ENCODE results near the gene MPPE1.
"Not testable (repeated sequence)": the region's sequence is repeated elsewhere in the genome, so short reads cannot be mapped to it uniquely, and the experiment has no call there.

Gene MPPE1

GRCh38 chr18:11857177-11857887 is 50.8 kb downstream of the MPPE1 start:
- DNase-seq (ENCODE audit: low spot score), result peak; percentile 93

DNA sequence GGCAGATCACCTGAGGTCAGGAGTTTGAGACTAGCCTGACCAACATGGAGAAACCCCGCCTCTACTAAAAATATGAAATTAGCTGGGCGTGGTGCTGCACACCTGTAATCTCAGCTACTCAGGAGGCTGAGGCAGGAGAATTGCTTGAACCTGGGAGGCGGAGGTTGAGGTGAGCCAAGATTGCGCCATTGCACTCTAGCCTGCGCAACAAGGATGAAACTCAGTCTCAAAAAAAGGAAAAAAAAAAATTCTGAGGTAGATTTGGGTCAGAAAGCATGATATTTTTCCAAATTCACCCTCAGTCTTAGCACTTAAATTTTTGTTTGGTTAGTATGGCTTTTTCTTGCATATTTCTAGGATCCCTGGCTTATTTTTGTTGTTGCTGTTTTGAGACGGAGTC is 53.6 kb downstream of the MPPE1 start:
- not testable (repeated sequence) for DNase-seq (ENCODE audit: low spot score)

GRCh38 chr18:11851806-11852337 is 56.2 kb downstream of the MPPE1 start:
- peak; percentile 36 for DNase-seq (ENCODE audit: low spot score)

GRCh38 chr18:11851146-11851805 is 56.8 kb downstream of the MPPE1 start, which contains the start of gene CHMP1B:
CHMP1B (plus strand) TSS chr18:11851413; CDS start chr18:11851512, 99 bp downstream.
- peak; percentile 96 for DNase-seq (ENCODE audit: low spot score)

- DNase-seq (ENCODE audit: low spot score), result no peak
Measured at GRCh38 chr18:11850821-11851145, 57.3 kb downstream of the MPPE1 start.

GRCh38 chr18:11849841-11850634 is 58.1 kb downstream of the MPPE1 start:
- DNase-seq (ENCODE audit: low spot score), result peak; percentile 85

DNA sequence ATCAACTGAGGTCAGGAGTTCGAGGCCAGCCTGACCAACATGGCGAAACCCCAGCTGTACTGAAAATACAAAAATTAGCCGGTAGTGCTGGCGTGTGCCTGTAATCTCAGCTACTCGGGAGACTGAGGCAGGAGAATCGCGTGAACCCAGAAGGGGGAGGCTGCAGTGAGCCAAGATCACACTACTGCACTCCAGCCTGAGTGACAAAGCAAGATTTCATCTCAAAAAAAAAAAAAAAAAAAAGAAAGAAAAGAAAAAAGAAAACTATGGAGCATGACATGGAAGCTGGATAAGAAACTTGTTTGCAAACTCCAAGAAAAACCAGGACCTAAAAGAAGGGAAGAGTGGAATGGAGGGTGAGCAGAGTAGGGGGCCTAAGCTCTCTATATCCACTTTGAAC is 58.8 kb downstream of the MPPE1 start:
- no peak for DNase-seq (ENCODE audit: low spot score)

DNA sequence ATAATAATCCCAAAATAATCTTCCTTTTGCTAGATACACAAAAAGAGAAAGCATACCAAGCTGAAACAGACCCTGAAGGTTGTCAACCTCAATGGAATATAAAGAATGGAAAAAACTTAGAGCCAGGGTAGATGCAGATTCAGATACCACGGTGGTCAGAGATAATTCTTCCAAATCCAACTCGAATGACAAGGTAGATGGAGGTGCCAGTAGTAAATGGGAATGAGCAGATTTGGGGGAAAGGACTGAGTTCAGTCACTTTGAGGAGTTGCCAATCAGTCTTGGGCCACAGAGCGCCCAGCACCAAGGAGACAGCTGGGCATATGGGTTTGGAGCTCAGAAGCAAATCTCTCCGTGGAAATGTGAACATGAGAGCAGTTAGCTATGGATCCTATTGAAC is 60.3 kb downstream of the MPPE1 start:
- no peak for DNase-seq (ENCODE audit: low spot score)

DNA sequence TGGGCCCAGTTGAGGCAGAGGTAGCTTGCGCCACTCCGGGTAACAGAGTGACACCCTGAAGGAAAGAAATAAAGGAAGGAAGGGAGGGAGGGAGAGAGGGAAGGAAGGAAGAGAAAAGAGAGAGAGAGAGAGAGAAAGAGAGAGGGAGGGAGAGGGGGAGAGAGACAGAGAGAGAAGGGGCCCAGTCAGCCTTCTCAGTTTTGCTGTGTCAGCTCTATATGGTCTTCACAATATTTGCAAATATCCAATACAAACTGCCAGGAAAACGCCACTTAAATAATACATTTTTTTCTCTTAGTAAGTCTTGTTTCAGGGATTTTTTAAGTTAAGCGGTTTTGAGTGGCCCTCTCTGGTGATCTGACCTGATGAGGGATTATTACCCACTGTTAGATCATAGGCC is 62.5 kb downstream of the MPPE1 start:
- DNase-seq (ENCODE audit: low spot score), result no peak

GRCh38 chr18:11844436-11844835 is 63.7 kb downstream of the MPPE1 start:
- no peak for DNase-seq (ENCODE audit: low spot score)

DNA sequence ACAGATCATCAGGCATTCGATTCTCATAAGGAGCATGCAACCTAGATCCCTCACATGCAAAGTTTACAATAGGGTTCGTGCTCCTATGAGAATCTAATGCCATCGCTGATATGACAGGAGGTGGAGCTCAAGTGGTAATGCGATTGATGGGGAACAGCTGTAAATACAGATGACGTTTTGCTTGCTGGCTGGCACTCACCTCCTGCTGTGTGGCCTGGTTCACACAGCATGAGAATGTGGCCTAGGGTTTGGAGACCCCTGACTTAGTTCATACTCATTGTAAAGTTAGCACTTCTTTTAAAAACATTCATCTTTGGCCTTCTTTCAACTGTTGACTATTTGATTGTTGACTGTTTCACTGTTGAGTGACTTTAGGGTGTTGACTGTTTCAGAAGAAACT is 65.6 kb downstream of the MPPE1 start:
- DNase-seq (ENCODE audit: low spot score), result no peak

GRCh38 chr18:11840493-11840892 is 67.6 kb downstream of the MPPE1 start:
- DNase-seq (ENCODE audit: low spot score), result no peak

- DNase-seq (ENCODE audit: low spot score), result no peak
Measured at GRCh38 chr18:11839556-11839955, 68.6 kb downstream of the MPPE1 start.

DNA sequence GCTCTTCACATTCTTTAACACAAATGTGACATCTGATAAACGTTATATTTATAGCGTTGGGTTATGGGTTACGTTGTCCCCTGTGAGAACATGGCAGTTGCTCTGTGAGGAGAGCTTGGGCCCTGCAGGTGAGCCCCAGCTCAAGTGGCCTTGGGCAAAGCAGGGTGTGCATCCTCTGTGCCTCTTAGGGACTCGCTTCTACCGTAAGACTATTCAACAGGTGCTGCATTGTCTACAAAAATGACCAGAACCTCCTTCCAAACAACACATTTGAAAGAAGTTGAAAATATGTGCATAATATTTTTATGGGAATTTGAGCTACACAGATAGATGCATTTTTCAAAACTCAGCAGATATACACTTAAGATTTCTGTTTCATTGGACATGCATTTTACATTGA is 73.3 kb downstream of the MPPE1 start:
- DNase-seq (ENCODE audit: low spot score), result no peak

Measured in AG20443 (cell line).